Karpas-422 (cell line): Measurements from ENCODE around the gene HMSD. TPM values are rescaled to one million over a fixed set of nuclear protein-coding genes. Genes with fewer than 3 reads are reported as not detected.

Source experiments
- DNase-seq: peaks from one replicate; pipeline ENCODE4 v3.0.0-alpha.2; 2015
- H2AFZ ChIP-seq: fragments of 200-600 bp; sonication (generic); 2 replicates; pipeline ENCODE4 v1.6.1; 2014; ENCODE audit warnings: antibody characterized with exemption, low read length, mixed read lengths
- H3K27ac ChIP-seq: fragments of 200-600 bp; sonication (generic); 2 replicates; pipeline ENCODE4 v1.5.1; 2014; ENCODE audit warnings: mild to moderate bottlenecking, low read length, moderate library complexity
- H3K27me3 ChIP-seq: fragments of 200-600 bp; sonication (generic); 2 replicates; pipeline ENCODE4 v1.6.1; 2014; ENCODE audit warnings: low read length, mixed read lengths
- H3K36me3 ChIP-seq: fragments of 200-600 bp; sonication (generic); 2 replicates; pipeline ENCODE4 v1.6.1; 2014; ENCODE audit warnings: low read length, mixed read lengths; ENCODE audit not compliant: insufficient read depth
- H3K4me1 ChIP-seq: fragments of 200-600 bp; sonication (generic); 2 replicates; pipeline ENCODE4 v1.6.1; 2014; ENCODE audit warnings: mild to moderate bottlenecking, low read length, mixed read lengths
- H3K4me2 ChIP-seq: fragments of 200-600 bp; sonication (generic); 2 replicates; pipeline ENCODE4 v1.6.1; 2014; ENCODE audit warnings: low read length, low read depth, mild to moderate bottlenecking; ENCODE audit not compliant: poor library complexity, severe bottlenecking
- H3K4me3 ChIP-seq: fragments of 200-600 bp; sonication (generic); 2 replicates; pipeline ENCODE4 v1.5.1; 2014; ENCODE audit warnings: mild to moderate bottlenecking, antibody characterized with exemption, low read length, mixed read lengths
- H3K79me2 ChIP-seq: fragments of 200-600 bp; sonication (generic); 2 replicates; pipeline ENCODE4 v1.6.1; 2014; ENCODE audit warnings: mild to moderate bottlenecking, low read length, mixed read lengths
- H3K9ac ChIP-seq: fragments of 200-600 bp; sonication (generic); 2 replicates; pipeline ENCODE4 v1.6.0; 2014; ENCODE audit warnings: low read length
- H3K9me2 ChIP-seq: fragments of 200-600 bp; sonication (generic), shearing (Covaris generic); replicated peaks from 2 replicates; pipeline ENCODE4 v1.6.0; 2014; ENCODE audit warnings: mild to moderate bottlenecking, low read length, moderate library complexity; ENCODE audit not compliant: insufficient read depth
- H3K9me3 ChIP-seq: fragments of 300-700, 200-600 bp; sonication (generic); 2 replicates; pipeline ENCODE4 v1.6.1; 2014; ENCODE audit warnings: low read length, mixed read lengths
- H4K20me1 ChIP-seq: fragments of 200-600 bp; sonication (generic); 2 replicates; pipeline ENCODE4 v1.6.1; 2014; ENCODE audit warnings: mild to moderate bottlenecking, antibody characterized with exemption, low read length, low read depth; ENCODE audit not compliant: insufficient read depth
- total RNA-seq: library from RNA; depleted of rRNA; stranded (reverse); fragments of >200 nt; shearing (Covaris generic); gene quantifications from 2 replicates; pipeline ENCODE4 v1.2.3, GENCODE V29; 2014; ENCODE audit warnings: low replicate concordance; rRNA removed

Gene HMSD
- not detected in 2 replicates for total RNA-seq

DNA sequence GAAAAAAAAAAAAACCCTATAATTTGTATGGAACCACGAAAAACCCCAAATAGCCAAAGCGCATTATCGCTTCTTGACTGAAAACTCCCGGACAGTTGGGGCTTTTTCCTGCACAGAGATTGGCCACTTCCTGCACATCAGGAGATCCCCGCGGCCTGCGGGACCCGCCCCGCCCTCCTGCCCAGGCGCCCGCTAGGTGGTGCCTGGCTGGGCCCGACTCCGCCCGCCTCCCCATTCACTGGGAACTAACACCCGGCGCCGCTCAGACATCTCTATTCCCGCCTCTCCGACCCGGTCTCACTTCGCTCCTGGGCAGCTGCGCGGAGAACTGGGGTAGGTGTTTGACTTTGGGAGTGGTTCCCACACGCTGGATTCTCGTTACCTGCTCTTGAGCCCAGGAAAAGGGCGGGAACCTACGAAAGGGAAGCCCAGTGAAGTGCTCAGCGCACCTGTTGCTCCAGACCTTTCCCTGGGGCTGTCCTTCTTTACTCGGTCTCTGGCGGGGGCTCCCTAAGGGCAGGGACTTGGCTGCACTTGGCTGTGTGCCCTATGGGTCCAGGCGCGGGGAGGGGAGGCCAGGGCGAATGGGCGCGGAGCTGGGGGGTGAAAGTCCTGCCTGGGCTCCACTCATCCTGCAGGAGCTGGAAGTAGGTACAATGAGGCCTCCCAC, at the start of gene HMSD:
HMSD (plus strand) TSS at position 234 of the 670 bp plus-strand sequence. CDS start 4,155 bp downstream, outside the sequence.
- Histone ChIP-seq H3K27me3 (no peaks in the 10 kb centered on the region), H3K36me3 (no peaks in the 10 kb centered on the region), H3K9ac (peak within 1 kb of the TSS; percentile 33), H4K20me1 (no peaks in the 10 kb centered on the region), H2AFZ (peak within 1 kb of the TSS; percentile 69; the same call in 1 of the 2 replicates), H3K79me2 (no peaks in the 10 kb centered on the region), H3K4me2 (peak within 1 kb of the TSS; percentile 56), H3K4me3 (peak within 1 kb of the TSS; percentile 46; the same call in 1 of the 2 replicates), H3K9me2 (no peaks in the 10 kb centered on the region), H3K27ac (no peak within 1 kb of the TSS), H3K9me3 (no peaks in the 10 kb centered on the region), H3K4me1 (peaks cover 9% of the 10 kb centered on the region)
- DNase-seq = peak; percentile 51

DNA sequence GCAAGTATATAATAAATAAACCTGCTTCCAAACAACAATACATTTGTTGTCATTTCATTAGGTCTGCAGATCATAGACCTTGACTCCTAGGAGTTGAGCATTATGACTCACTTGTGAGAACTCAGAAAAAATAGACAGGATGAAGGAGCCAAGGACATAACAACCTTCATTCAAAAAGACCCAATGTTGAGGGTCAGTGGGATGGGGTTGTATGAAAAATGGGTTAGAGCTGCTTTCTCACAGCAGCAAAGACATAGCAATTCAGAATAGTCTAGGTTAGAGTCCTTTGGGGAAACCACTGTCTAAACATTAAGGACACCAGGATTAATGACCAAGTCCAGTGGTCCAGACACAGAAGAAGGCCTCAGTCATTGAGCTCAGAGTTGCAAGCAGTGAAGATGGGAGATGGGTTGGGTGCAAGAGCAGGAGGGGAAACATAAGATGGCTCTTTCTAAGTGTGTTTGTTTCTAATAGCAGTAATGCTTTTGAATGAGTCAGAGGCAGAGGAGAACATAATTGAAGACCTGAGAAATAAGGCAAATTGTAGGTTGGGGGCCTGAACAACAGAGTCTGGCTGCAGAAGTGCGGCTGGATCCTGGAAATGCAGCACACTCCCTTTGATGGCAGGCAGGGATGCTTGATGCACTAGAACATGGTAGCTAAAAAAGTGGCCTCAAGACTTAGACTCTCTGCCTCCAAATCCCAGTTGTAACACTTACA, 45.1 kb upstream of the HMSD start:
- no peak overlapping the region for H2AFZ ChIP-seq
- no peak overlapping the region for H3K27ac ChIP-seq
- no peaks in the 10 kb centered on the region for H3K36me3 ChIP-seq
- no peaks in the 10 kb centered on the region for H3K9me3 ChIP-seq
- no peak for DNase-seq
- H3K4me2 ChIP-seq = no peak overlapping the region
- no peak overlapping the region for H3K9ac ChIP-seq
- no peak overlapping the region for H3K4me3 ChIP-seq
- no peaks in the 10 kb centered on the region for H3K27me3 ChIP-seq
- no peaks in the 10 kb centered on the region for H4K20me1 ChIP-seq
- no peaks in the 10 kb centered on the region for H3K79me2 ChIP-seq
- peaks cover 5% of the 10 kb centered on the region; the same call in 1 of the 2 replicates for H3K4me1 ChIP-seq
- H3K9me2 ChIP-seq = no peaks in the 10 kb centered on the region

DNA sequence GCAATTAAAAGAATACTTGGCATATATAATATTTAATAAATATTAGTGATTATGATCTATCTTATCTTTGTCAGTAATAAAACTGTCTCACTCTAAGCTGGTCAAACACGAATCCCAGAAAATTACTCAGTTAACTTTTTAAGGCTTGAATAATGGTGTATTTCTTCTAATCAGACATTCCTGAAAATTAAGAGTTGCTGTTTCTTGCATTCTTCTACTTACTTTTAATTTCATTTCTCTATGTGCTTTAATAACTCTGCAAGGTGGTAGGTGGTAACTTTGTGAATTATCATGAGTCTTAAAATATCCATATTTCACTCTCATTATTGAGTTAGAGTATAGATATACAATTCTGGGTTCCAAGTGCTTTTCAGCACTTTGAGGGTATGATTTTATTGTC, 44.4 kb upstream of the HMSD start:
- Histone ChIP-seq H3K9ac (no peak overlapping the region), H3K9me2 (no peaks in the 10 kb centered on the region), H3K79me2 (no peaks in the 10 kb centered on the region), H3K4me1 (peaks cover 5% of the 10 kb centered on the region; the same call in 1 of the 2 replicates), H3K36me3 (no peaks in the 10 kb centered on the region), H3K9me3 (no peaks in the 10 kb centered on the region), H3K4me2 (no peak overlapping the region), H2AFZ (no peak overlapping the region), H4K20me1 (no peaks in the 10 kb centered on the region), H3K27me3 (no peaks in the 10 kb centered on the region), H3K27ac (no peak overlapping the region), H3K4me3 (no peak overlapping the region)
- no peak for DNase-seq

GRCh38 chr18:63905361-63905760, 43.7 kb upstream of the HMSD start:
- Histone ChIP-seq H4K20me1 (no peaks in the 10 kb centered on the region), H3K4me1 (peaks cover 5% of the 10 kb centered on the region; the same call in 1 of the 2 replicates), H3K27ac (no peak overlapping the region), H3K36me3 (no peaks in the 10 kb centered on the region), H3K4me3 (no peak overlapping the region), H3K9me3 (no peaks in the 10 kb centered on the region), H3K9me2 (no peaks in the 10 kb centered on the region), H2AFZ (no peak overlapping the region), H3K27me3 (no peaks in the 10 kb centered on the region), H3K4me2 (no peak overlapping the region), H3K79me2 (no peaks in the 10 kb centered on the region), H3K9ac (no peak overlapping the region)
- DNase-seq = no peak

- Histone ChIP-seq H2AFZ (no peak overlapping the region), H3K4me3 (no peak overlapping the region), H3K27me3 (no peaks in the 10 kb centered on the region), H4K20me1 (no peaks in the 10 kb centered on the region), H3K9ac (no peak overlapping the region), H3K79me2 (no peaks in the 10 kb centered on the region), H3K36me3 (no peaks in the 10 kb centered on the region), H3K4me1 (peaks cover 5% of the 10 kb centered on the region; the same call in 1 of the 2 replicates), H3K9me3 (no peaks in the 10 kb centered on the region), H3K27ac (no peak overlapping the region), H3K9me2 (no peaks in the 10 kb centered on the region), H3K4me2 (no peak overlapping the region)
- no peak for DNase-seq
Observed at GRCh38 chr18:63906056-63906455, 43.0 kb upstream of the HMSD start.

DNA sequence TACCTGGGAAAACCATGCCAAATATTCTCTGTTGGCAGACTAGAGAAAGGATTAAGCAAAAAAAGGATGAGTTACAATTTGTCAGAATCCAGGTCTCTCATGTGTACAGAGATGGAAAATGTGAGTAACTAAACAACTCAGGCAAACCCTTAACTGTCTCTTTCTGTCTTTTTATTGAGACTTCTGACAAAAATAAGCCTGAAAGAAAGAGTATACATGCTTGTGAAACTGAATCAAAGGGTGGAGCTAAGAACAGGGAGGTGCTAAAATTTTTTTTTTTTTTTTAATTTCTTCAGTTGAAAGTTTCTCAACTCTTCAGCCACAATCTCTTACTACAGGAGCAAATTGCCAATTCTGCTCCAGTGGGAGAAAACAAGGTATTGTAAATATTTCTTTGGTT, 41.4 kb upstream of the HMSD start, which contains the start of gene SERPINB10:
SERPINB10 (plus strand) TSS at position 295 of the 400 bp plus-strand sequence. CDS start 7,553 bp downstream, outside the sequence.
- Histone ChIP-seq H2AFZ (no peak within 1 kb of the TSS), H3K9me3 (no peaks in the 10 kb centered on the region), H3K27me3 (no peaks in the 10 kb centered on the region), H3K36me3 (no peaks in the 10 kb centered on the region), H3K9me2 (no peaks in the 10 kb centered on the region), H3K4me3 (no peak within 1 kb of the TSS), H3K4me1 (no peaks in the 10 kb centered on the region), H3K79me2 (no peaks in the 10 kb centered on the region), H3K27ac (no peak within 1 kb of the TSS), H3K9ac (no peak within 1 kb of the TSS), H4K20me1 (no peaks in the 10 kb centered on the region), H3K4me2 (no peak within 1 kb of the TSS)
- DNase-seq = no peak

GRCh38 chr18:63908858-63909257, 40.2 kb upstream of the HMSD start:
- Histone ChIP-seq H3K9ac (no peak overlapping the region), H3K9me2 (no peaks in the 10 kb centered on the region), H2AFZ (no peak overlapping the region), H3K79me2 (no peaks in the 10 kb centered on the region), H3K27me3 (no peaks in the 10 kb centered on the region), H3K36me3 (no peaks in the 10 kb centered on the region), H3K4me3 (no peak overlapping the region), H3K4me1 (no peaks in the 10 kb centered on the region), H3K9me3 (no peaks in the 10 kb centered on the region), H3K4me2 (no peak overlapping the region), H4K20me1 (no peaks in the 10 kb centered on the region), H3K27ac (no peak overlapping the region)
- no peak for DNase-seq

GRCh38 chr18:63909870-63910269, 39.2 kb upstream of the HMSD start:
- H3K4me1 ChIP-seq = no peaks in the 10 kb centered on the region
- H3K9me2 ChIP-seq = no peaks in the 10 kb centered on the region
- H3K9ac ChIP-seq = no peak overlapping the region
- H3K79me2 ChIP-seq = no peaks in the 10 kb centered on the region
- H3K4me3 ChIP-seq = no peak overlapping the region
- no peaks in the 10 kb centered on the region for H3K27me3 ChIP-seq
- H3K4me2 ChIP-seq = no peak overlapping the region
- H2AFZ ChIP-seq = no peak overlapping the region
- no peak overlapping the region for H3K27ac ChIP-seq
- DNase-seq = no peak
- H4K20me1 ChIP-seq = no peaks in the 10 kb centered on the region
- no peaks in the 10 kb centered on the region for H3K9me3 ChIP-seq
- no peaks in the 10 kb centered on the region for H3K36me3 ChIP-seq
